ENCODE data around the gene CTF1. TPM values are rescaled to one million over a fixed set of nuclear protein-coding genes. Genes with fewer than 3 reads are reported as not detected.

CTF1 gene
- total RNA-seq, 2 experiments from 2014 or later = 0.19 to 0.37 TPM

GRCh38 chr16:30892670-30893416 lies 3.6 kb upstream of the CTF1 start:
- peaks cover 31% of the 10 kb centered on the region for H3K4me1 Mint-ChIP-seq
- POLR2A ChIA-PET = interaction anchor here (0.6 to 6.0 kb wide), 8 partner anchors 8 to 118 kb away, joined by 3 to 44 read pairs (median 4); no protein-coding TSS in a partner anchor
- H3K36me3 Mint-ChIP-seq = peaks cover 13% of the 10 kb centered on the region
- ATAC-seq (ENCODE audit: low read depth) (no peak), DNase-seq (no peak)
- H3K27me3 Mint-ChIP-seq = no peaks in the 10 kb centered on the region
- H3K27ac Mint-ChIP-seq = peak overlapping the region; percentile 89
- H3K4me3 Mint-ChIP-seq = peak overlapping the region; percentile 94
- no peaks in the 10 kb centered on the region for H3K9me3 Mint-ChIP-seq

- Mint-ChIP-seq H3K4me3 (peak overlapping the region; percentile 94), H3K27ac (peak overlapping the region; percentile 89), H3K4me1 (peaks cover 31% of the 10 kb centered on the region), H3K27me3 (no peaks in the 10 kb centered on the region), H3K9me3 (no peaks in the 10 kb centered on the region), H3K36me3 (peaks cover 13% of the 10 kb centered on the region)
- ATAC-seq (ENCODE audit: low read depth) (peak; percentile 21), DNase-seq (peak; percentile 52)
- POLR2A ChIA-PET = interaction anchor here (0.7 to 6.0 kb wide), 6 partner anchors 9 to 48 kb away, joined by 3 to 44 read pairs (median 3); no protein-coding TSS in a partner anchor
These were observed 3.0 kb upstream of the CTF1 start for GRCh38 chr16:30893417-30893743.

- peak; percentile 87 for DNase-seq
- H3K9me3 Mint-ChIP-seq = no peaks in the 10 kb centered on the region
- H3K36me3 Mint-ChIP-seq = peaks cover 8% of the 10 kb centered on the region
- no peaks in the 10 kb centered on the region for H3K27me3 Mint-ChIP-seq
- ATAC-seq (ENCODE audit: low read depth) = peak; percentile 82
- peak within 1 kb of the TSS; percentile 89 for H3K27ac Mint-ChIP-seq
- H3K4me1 Mint-ChIP-seq = peaks cover 28% of the 10 kb centered on the region
- POLR2A ChIA-PET = interaction anchor here (0.7 to 6.0 kb wide), 5 partner anchors 8 to 49 kb away, joined by 3 to 44 read pairs (median 3); no protein-coding TSS in a partner anchor
- H3K4me3 Mint-ChIP-seq = peak within 1 kb of the TSS; percentile 94
These were observed 2.5 kb upstream of the CTF1 start, which contains the start of gene BCL7C for GRCh38 chr16:30893744-30894539. TSS of gene BCL7C (minus strand) at chr16:30894077. CDS start at chr16:30893944, 133 bp downstream.

DNA sequence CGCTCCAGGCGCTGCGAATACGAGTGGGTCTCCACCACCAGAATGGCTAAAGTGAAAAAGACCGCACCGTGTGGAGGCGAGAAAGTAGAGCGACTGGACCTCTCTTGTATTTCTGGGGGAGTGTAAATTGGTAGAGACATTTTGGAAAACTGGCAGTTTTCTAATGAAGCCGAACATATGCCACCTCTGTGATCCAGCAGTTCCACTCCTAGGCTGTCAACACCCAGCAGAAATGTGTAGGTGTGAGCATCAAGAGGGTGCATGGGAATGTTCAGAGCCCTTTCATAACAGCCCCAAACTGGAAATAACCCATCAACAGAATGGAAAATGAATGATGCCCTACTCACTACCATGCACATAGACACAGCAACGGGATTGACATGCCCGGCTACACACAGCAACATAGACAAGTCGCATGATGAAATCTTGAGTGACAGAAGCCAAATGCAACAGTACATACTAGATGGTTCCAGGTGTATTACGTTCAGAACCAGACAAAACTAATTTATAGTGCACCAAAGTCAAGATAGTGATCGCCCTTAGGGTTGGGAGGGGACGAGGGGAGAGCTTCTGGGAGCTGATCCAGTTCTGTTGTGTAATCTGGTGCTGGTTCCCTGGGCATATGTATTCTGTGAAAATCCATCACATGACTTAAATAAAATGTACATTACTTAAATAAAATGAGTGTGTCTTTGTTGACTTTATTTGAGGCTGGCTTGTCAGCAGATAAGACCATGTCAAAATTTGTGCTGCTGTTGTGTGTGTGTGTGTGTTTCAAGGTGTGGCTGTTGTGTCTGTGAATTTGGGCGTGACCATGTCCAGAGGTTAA lies 1.7 kb upstream of the CTF1 start:
- no peaks in the 10 kb centered on the region for H3K27me3 Mint-ChIP-seq
- peak overlapping the region; percentile 79 for H3K27ac Mint-ChIP-seq
- no peaks in the 10 kb centered on the region for H3K9me3 Mint-ChIP-seq
- POLR2A ChIA-PET = interaction anchor here (3.4 kb wide), 1 partner anchor 19 kb away, joined by 23 read pairs; no protein-coding TSS in a partner anchor
- ATAC-seq (ENCODE audit: low read depth) (no peak), DNase-seq (no peak)
- H3K36me3 Mint-ChIP-seq = peaks cover 7% of the 10 kb centered on the region
- peaks cover 28% of the 10 kb centered on the region for H3K4me1 Mint-ChIP-seq
- peak overlapping the region; percentile 73 for H3K4me3 Mint-ChIP-seq

GRCh38 chr16:30895627-30896260 lies 670 bp upstream of the CTF1 start:
- DNase-seq (no peak), ATAC-seq (ENCODE audit: low read depth) (no peak)
- Mint-ChIP-seq H3K4me1 (peaks cover 37% of the 10 kb centered on the region), H3K27ac (peak overlapping the region; percentile 49), H3K9me3 (no peaks in the 10 kb centered on the region), H3K27me3 (no peaks in the 10 kb centered on the region), H3K4me3 (peak overlapping the region; percentile 12), H3K36me3 (peaks cover 5% of the 10 kb centered on the region)
- POLR2A ChIA-PET = interaction anchor here (0.5 to 3.4 kb wide), 5 partner anchors 13 to 137 kb away, joined by 3 to 23 read pairs (median 3); partner anchors contain the start of gene ORAI3

DNA sequence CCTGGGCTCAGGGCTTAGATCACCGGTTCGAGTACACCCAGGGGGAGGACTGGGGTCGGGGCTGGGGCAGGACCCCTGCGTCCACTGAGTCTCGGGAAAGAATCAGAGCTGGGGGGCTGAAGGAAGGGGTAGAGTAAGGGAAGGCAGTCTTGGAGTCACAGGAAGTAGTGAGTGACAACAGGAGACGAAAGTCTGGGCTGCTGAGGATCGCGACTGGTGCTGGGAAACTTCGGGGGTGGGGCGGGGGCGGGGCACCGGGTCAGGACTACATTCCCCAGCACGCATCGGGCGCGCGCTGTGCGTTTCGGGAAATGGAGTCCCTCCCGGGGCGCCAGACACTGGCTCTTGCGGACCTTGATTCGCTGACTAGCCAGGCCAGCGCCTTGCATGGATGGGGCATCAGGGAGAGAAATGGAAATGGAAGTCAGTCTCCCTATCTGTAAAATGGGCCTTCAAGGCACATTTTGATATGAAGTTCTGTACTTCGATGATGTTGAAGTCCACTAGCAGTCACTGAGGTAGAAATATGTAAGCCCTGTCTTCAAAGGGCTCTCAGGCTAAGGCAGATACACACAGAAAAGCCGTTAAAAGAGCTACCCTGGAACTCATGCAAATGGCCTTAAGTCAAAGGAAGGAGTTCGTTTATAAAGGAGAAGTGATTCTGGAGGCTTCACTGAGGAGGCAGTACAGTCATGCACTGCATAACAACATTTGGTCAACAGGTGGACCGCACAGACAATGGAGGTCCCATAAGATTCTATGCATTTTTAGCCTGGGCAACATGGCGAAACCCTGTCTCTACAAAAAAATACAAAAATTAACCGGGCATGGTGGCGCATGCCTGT lies 697 bp downstream of the CTF1 start:
- peak; percentile 43 for ATAC-seq (ENCODE audit: low read depth)
- no peaks in the 10 kb centered on the region for H3K9me3 Mint-ChIP-seq
- peak; percentile 80 for DNase-seq
- peak overlapping the region; percentile 82 for H3K27ac Mint-ChIP-seq
- no peaks in the 10 kb centered on the region for H3K27me3 Mint-ChIP-seq
- POLR2A ChIA-PET = interaction anchor here (0.6 to 3.4 kb wide), 3 partner anchors 21 to 711 kb away, joined by 3 to 23 read pairs (median 4); no protein-coding TSS in a partner anchor
- peaks cover 43% of the 10 kb centered on the region for H3K4me1 Mint-ChIP-seq
- H3K4me3 Mint-ChIP-seq = peak overlapping the region; percentile 79
- peaks cover 2% of the 10 kb centered on the region for H3K36me3 Mint-ChIP-seq

DNA sequence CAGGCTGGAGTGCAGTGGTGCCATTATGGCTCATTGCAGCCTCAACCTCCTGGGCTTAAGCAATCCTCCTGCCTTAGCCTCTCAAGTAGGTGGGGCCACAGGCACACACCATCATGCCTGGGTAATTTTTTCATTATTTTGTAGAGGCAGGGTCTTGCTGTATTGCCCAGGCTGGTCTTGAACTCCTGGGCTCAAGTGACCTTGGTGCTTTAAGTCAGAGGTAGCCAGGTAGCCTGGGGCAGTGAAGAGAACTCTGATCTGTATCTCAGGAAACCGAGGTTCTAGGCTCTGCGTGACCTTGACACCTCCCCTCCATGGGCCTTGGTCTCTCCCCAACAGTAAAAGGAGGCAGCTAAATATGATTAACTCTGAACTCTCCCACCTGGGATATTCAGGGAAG lies 3.4 kb downstream of the CTF1 start:
- Mint-ChIP-seq H3K4me1 (peaks cover 51% of the 10 kb centered on the region), H3K4me3 (no peak overlapping the region), H3K36me3 (peaks cover 3% of the 10 kb centered on the region), H3K27me3 (no peaks in the 10 kb centered on the region), H3K9me3 (peaks cover 3% of the 10 kb centered on the region), H3K27ac (no peak overlapping the region)
- POLR2A ChIA-PET = interaction anchor here (3.6 kb wide), 2 partner anchors 25 to 54 kb away, joined by 50 to 82 read pairs; no protein-coding TSS in a partner anchor
- no peak for DNase-seq
- ATAC-seq (ENCODE audit: low read depth) = no peak

DNA sequence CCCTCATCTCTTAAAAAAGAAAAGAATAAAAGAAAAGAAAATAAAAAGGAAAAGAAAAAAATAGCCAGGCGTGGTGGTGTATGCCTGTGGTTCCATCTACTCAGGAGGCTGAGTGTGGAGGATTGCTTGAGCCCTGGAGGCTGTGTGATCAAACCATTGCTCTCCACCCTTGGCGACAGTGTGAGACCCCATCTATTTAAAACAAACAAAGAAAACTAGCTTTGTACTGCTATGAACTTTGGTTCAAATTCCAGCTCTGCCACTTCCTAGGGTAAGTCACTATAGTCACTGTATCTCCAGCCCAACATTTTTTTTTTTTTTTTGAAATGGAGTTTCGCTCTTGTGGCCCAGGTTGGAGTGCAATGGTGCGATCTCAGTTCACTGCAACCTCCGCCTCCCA lies 4.2 kb downstream of the CTF1 start:
- POLR2A ChIA-PET = interaction anchor here (0.6 to 3.6 kb wide), 11 partner anchors 8 to 715 kb away, joined by 3 to 82 read pairs (median 7); partner anchors contain the start of genes BCL7C and PHKG2
- no peak overlapping the region for H3K4me3 Mint-ChIP-seq
- peaks cover 3% of the 10 kb centered on the region for H3K36me3 Mint-ChIP-seq
- no peak for DNase-seq
- ATAC-seq (ENCODE audit: low read depth) = no peak
- peaks cover 48% of the 10 kb centered on the region for H3K4me1 Mint-ChIP-seq
- peak overlapping the region; percentile 77 for H3K27ac Mint-ChIP-seq
- H3K9me3 Mint-ChIP-seq = peaks cover 3% of the 10 kb centered on the region
- H3K27me3 Mint-ChIP-seq = no peaks in the 10 kb centered on the region

- Mint-ChIP-seq H3K27me3 (no peaks in the 10 kb centered on the region), H3K9me3 (peaks cover 3% of the 10 kb centered on the region), H3K27ac (peak overlapping the region; percentile 77), H3K4me3 (peak overlapping the region; percentile 77), H3K4me1 (peaks cover 42% of the 10 kb centered on the region), H3K36me3 (peaks cover 3% of the 10 kb centered on the region)
- ATAC-seq (ENCODE audit: low read depth) (peak; percentile 11), DNase-seq (no peak)
- POLR2A ChIA-PET = interaction anchor here (0.6 to 3.6 kb wide), 20 partner anchors 9 to 716 kb away, joined by 3 to 82 read pairs (median 5); partner anchors contain the start of genes BCL7C, KAT8, ORAI3 and PHKG2
These were observed 5.0 kb downstream of the CTF1 start for GRCh38 chr16:30901201-30902028.

GRCh38 chr16:30902029-30902972 lies 5.9 kb downstream of the CTF1 start:
- ATAC-seq (ENCODE audit: low read depth) (peak; percentile 77), DNase-seq (peak; percentile 87)
- Mint-ChIP-seq H3K27me3 (no peaks in the 10 kb centered on the region), H3K4me3 (peak overlapping the region; percentile 99), H3K4me1 (peaks cover 36% of the 10 kb centered on the region), H3K27ac (peak overlapping the region; percentile 100), H3K9me3 (peaks cover 3% of the 10 kb centered on the region), H3K36me3 (peaks cover 3% of the 10 kb centered on the region)
- POLR2A ChIA-PET = interaction anchor here (0.6 to 3.6 kb wide), 21 partner anchors 10 to 252 kb away, joined by 3 to 82 read pairs (median 5); partner anchors contain the start of genes BCL7C, FBXL19, KAT8 and ORAI3

Data from activated naive CD8-positive, alpha-beta T cell treated with anti-CD3 and anti-CD28 coated beads, Interleukin-2, amount 10 ng/mL, durations not matched to agents 7 days and 5 days (primary cell).